ENCODE measurements around the gene FGD5.

The FGD5 gene

DNA sequence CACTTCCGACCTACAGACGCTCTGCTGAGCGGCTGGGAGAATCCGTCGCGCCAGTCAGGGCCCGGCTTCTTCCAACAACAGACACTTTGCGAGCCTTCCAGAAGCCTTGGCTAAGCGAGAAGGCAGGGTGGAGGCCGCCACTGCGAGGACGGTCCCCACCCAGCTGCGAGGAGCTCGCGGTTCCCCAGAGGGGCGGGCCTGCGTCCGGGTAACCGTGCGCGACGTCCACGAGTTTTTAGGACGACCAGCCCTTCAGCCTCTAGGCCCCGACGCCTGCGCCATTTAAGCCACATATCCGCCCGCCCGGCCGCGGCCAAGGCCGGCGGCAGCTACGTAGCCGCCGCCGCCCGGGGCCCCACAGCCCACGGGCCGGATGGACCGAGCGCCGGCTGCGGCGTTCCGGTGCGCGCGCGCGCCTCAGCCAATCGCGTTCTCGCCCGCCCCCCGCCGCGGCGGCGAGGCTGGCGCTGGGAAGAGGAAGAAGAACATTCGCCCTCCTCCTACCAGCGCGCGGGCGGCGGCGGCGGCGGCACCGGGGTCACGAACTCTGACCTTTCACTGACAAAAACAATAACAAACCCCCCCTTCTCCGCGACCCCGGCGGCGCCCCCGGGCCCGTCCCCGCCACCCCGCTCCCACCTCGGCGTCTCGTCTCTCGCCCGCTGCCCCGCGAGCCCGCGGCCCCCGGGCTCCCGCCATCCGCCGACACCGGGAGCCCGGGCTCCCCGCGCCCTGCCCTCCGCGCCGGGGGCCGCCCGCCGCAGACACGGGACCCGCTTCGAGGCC is 128.5 kb downstream of the FGD5 start, which contains the start of gene NR2C2:
Gene NR2C2, plus strand, starts transcription at position 484 of the 786 bp plus-strand sequence. CDS start 56,332 bp downstream, outside the sequence.
- Histone ChIP-seq H3K4me1 (ENCODE audit: control insufficient read depth, insufficient read depth, low read length) (peaks cover 22% of the 10 kb centered on the region), H3K9ac (ENCODE audit: low read length) (peak within 1 kb of the TSS; percentile 95), H3K9me3 (ENCODE audit: control insufficient read depth, low read length) (no peaks in the 10 kb centered on the region), H3K4me3 (ENCODE audit: low read length) (peak within 1 kb of the TSS; percentile 81), H3K27me3 (ENCODE audit: control insufficient read depth, insufficient read depth, low read length) (no peaks in the 10 kb centered on the region), H3K36me3 (ENCODE audit: control insufficient read depth, insufficient read depth, low read length) (no peaks in the 10 kb centered on the region)

DNA sequence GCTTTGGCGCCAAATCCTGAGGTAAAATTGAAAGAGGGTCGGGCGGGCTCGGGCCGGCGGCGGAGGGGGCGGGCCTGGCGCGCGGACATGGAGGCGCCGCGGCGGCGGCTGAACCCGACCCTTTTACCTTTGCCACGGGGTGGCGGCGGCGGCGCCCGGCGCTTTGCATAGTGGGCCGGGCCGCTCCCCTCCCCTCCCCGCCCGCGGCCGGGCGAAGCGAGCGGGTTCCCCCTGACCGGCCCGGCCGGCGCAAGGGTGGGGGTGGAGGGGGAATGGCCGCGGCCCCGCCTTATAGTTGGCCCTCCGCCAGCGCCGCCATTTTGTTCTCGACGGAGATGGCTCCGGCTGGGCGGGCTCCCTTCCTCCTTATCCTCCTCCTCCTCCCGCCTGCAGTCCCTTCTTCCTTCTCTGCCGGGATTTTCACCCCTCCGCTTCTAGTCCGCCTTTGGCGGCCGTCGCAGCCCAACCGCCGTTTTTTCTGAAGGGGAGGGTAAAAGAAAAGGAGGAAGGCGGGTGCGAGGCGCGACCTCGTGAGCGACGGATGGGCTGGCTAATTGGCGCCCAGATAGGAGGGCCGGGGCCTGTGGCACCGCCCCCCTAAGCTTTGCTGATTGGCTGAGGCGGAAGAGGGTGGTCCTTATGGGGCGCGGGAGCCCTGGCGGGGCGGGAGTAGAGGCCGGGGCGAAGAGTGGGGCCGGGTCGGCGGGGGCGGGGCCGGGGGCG is 129.3 kb downstream of the FGD5 start:
- Histone ChIP-seq H3K9me3 (ENCODE audit: control insufficient read depth, low read length) (no peaks in the 10 kb centered on the region), H3K4me1 (ENCODE audit: control insufficient read depth, insufficient read depth, low read length) (peaks cover 22% of the 10 kb centered on the region), H3K36me3 (ENCODE audit: control insufficient read depth, insufficient read depth, low read length) (no peaks in the 10 kb centered on the region), H3K4me3 (ENCODE audit: low read length) (peak overlapping the region; percentile 43), H3K9ac (ENCODE audit: low read length) (peak overlapping the region; percentile 89), H3K27me3 (ENCODE audit: control insufficient read depth, insufficient read depth, low read length) (no peaks in the 10 kb centered on the region)

DNA sequence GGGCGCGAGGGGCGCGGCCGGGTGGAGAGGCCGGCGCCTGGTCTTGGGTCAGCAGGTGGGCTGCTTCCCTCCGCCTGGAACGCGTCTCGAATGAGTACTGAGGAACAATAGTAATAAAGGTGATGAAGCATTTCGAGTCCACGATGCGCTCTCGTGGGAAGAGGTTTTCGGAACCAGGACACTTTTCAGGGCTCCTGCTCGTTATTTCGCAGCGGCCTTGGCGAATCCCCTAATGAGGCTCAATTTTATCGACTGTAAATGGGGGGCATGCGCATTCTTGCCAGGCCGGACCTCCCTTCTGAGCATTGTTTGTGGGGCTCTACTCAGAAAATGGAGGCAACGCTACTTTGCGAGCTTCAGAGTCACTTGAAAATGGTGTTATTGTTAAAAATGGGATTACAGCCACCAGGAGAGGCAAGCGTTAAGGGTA is 129.9 kb downstream of the FGD5 start:
- peaks cover 21% of the 10 kb centered on the region for H3K4me1 ChIP-seq (ENCODE audit: control insufficient read depth, insufficient read depth, low read length)
- no peaks in the 10 kb centered on the region for H3K36me3 ChIP-seq (ENCODE audit: control insufficient read depth, insufficient read depth, low read length)
- no peaks in the 10 kb centered on the region for H3K27me3 ChIP-seq (ENCODE audit: control insufficient read depth, insufficient read depth, low read length)
- no peaks in the 10 kb centered on the region for H3K9me3 ChIP-seq (ENCODE audit: control insufficient read depth, low read length)
- peak overlapping the region; percentile 69 for H3K9ac ChIP-seq (ENCODE audit: low read length)
- H3K4me3 ChIP-seq (ENCODE audit: low read length) = peak overlapping the region; percentile 65

DNA sequence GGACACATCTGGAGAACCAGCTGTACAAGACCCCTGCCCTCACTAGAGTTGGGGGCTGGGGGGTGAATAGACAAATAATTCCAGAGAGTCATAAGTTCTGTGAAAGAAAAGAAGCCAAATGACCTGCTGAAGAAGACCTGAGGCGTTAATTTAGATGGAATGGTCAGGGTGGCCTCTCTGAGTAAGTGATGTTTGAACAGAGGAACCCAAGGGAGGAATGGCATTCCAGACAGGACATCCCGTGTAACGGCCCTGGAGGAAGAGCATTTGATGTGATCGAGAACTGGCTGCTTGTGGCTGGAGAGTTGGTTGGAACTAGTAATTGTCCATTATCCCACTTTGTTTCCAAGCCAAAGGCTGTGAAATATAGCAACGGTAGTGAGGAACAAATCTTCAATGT is 130.4 kb downstream of the FGD5 start:
- peaks cover 16% of the 10 kb centered on the region for H3K4me1 ChIP-seq (ENCODE audit: control insufficient read depth, insufficient read depth, low read length)
- H3K9ac ChIP-seq (ENCODE audit: low read length) = peak overlapping the region; percentile 69
- H3K36me3 ChIP-seq (ENCODE audit: control insufficient read depth, insufficient read depth, low read length) = no peaks in the 10 kb centered on the region
- peak overlapping the region; percentile 65 for H3K4me3 ChIP-seq (ENCODE audit: low read length)
- no peaks in the 10 kb centered on the region for H3K9me3 ChIP-seq (ENCODE audit: control insufficient read depth, low read length)
- no peaks in the 10 kb centered on the region for H3K27me3 ChIP-seq (ENCODE audit: control insufficient read depth, insufficient read depth, low read length)

DNA sequence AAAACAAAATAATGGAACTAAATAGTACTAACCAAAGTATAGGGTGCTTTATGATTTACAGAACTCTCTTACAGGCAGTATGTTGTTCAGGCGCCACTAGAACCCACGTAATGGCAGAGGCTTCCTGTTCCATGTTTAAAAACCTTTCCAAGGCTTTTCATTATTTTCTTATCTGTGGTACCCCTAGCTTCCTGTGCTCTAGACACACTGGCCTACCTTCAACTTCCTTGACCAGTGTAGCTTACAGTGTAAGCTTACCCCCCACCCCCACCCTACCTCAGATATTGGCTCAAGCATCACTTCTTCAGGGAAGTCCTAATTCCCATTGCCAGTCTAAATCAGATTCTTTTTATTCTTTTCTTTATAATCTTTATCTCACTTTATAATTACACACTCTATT is 131.5 kb downstream of the FGD5 start:
- Histone ChIP-seq H3K4me1 (ENCODE audit: control insufficient read depth, insufficient read depth, low read length) (peaks cover 16% of the 10 kb centered on the region), H3K4me3 (ENCODE audit: low read length) (no peak overlapping the region), H3K9ac (ENCODE audit: low read length) (no peak overlapping the region), H3K27me3 (ENCODE audit: control insufficient read depth, insufficient read depth, low read length) (no peaks in the 10 kb centered on the region), H3K36me3 (ENCODE audit: control insufficient read depth, insufficient read depth, low read length) (no peaks in the 10 kb centered on the region), H3K9me3 (ENCODE audit: control insufficient read depth, low read length) (no peaks in the 10 kb centered on the region)

DNA sequence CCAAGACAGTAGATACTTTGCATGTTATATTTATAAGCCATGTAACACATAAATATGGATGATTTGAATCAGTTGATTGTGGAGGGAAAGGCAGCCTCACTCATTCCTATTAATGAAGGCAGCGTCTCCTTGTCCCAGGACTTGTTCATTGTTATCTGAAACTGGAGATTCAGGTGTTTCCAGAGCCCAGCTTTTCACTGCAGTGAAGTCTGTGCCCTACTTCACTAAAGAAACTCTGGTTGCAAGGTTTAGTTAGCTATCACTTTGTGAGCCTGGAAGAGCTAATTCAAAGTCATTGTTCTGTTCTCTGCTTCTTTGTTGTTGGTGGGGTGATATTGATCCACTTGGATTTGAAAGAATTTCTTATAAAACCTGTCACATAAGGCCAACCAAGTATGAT is 138.4 kb downstream of the FGD5 start:
- no peaks in the 10 kb centered on the region for H3K36me3 ChIP-seq (ENCODE audit: control insufficient read depth, insufficient read depth, low read length)
- peaks cover 24% of the 10 kb centered on the region for H3K4me1 ChIP-seq (ENCODE audit: control insufficient read depth, insufficient read depth, low read length)
- no peak overlapping the region for H3K4me3 ChIP-seq (ENCODE audit: low read length)
- no peaks in the 10 kb centered on the region for H3K9me3 ChIP-seq (ENCODE audit: control insufficient read depth, low read length)
- no peak overlapping the region for H3K9ac ChIP-seq (ENCODE audit: low read length)
- H3K27me3 ChIP-seq (ENCODE audit: control insufficient read depth, insufficient read depth, low read length) = no peaks in the 10 kb centered on the region

DNA sequence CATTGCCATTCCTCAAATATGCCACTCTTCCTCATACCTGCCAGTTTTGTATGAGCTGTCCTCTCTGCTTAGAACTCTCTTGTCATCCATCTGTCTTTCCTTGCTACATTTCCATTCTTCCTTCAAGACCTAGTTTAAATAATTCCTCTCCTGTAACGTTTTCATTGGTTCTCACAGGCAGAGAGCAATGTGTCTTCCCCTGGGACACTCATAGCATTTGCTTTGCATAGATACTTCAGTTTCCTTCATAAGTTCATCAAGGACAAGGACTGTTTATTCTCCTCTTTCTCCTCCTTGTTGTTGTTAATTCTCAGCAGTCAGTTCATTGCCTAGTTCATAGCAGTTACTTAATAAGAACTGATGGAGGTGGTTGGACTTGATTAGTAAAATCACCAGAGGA is 139.2 kb downstream of the FGD5 start:
- Histone ChIP-seq H3K27me3 (ENCODE audit: control insufficient read depth, insufficient read depth, low read length) (no peaks in the 10 kb centered on the region), H3K4me1 (ENCODE audit: control insufficient read depth, insufficient read depth, low read length) (peaks cover 21% of the 10 kb centered on the region), H3K4me3 (ENCODE audit: low read length) (no peak overlapping the region), H3K9ac (ENCODE audit: low read length) (no peak overlapping the region), H3K9me3 (ENCODE audit: control insufficient read depth, low read length) (no peaks in the 10 kb centered on the region), H3K36me3 (ENCODE audit: control insufficient read depth, insufficient read depth, low read length) (no peaks in the 10 kb centered on the region)

DNA sequence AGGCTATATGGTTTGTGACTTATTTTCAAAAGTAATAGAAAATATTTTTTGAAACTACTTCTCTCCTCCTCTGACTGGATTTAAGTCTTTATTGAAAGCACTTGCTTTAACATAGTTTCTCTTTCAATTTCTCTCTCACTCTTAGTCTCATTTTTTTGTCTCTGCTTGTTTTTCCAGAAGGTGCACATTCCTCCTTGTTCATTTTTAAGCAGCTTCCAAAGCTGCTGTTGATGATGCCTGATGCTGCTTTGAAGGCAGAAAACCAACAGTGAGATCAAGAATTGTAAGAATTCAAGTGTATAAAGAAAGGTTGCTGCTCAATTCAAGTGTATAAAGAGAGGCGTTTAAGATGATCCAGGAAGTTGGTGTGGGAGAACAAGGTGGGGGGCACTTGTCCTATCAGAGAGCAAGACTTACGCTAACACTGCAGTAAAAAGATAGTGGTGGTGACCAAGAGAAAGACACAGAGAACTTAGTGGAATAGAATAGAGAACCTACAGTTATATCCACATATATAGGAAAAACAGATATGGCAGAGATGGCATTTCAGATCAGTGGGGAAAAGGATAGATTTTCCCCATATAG is 140.7 kb downstream of the FGD5 start:
- no peaks in the 10 kb centered on the region for H3K27me3 ChIP-seq (ENCODE audit: control insufficient read depth, insufficient read depth, low read length)
- H3K4me3 ChIP-seq (ENCODE audit: low read length) = no peak overlapping the region
- no peaks in the 10 kb centered on the region for H3K9me3 ChIP-seq (ENCODE audit: control insufficient read depth, low read length)
- H3K4me1 ChIP-seq (ENCODE audit: control insufficient read depth, insufficient read depth, low read length) = peaks cover 16% of the 10 kb centered on the region
- no peaks in the 10 kb centered on the region for H3K36me3 ChIP-seq (ENCODE audit: control insufficient read depth, insufficient read depth, low read length)
- H3K9ac ChIP-seq (ENCODE audit: low read length) = peak overlapping the region; percentile 8

DNA sequence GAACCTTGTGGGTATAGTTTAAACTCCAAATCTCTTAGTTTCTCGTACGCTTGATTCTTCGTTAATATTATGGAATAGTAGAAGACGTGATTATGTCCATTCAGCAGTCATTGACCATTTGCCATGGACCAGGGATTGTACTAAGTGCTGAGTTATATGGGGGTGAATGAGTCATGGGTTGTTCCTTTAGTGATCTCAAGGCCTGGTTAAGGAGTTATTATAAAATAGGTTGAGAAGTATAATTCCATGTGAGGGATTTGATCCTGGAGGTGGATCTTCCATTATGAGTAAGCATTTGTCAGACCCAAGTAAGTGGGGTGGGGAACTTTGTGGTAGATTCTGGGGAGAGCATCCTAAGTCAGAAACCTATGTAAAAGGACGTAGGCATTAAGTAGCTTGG is 144.0 kb downstream of the FGD5 start:
- no peaks in the 10 kb centered on the region for H3K9me3 ChIP-seq (ENCODE audit: control insufficient read depth, low read length)
- H3K4me3 ChIP-seq (ENCODE audit: low read length) = no peak overlapping the region
- H3K9ac ChIP-seq (ENCODE audit: low read length) = no peak overlapping the region
- peaks cover 3% of the 10 kb centered on the region for H3K4me1 ChIP-seq (ENCODE audit: control insufficient read depth, insufficient read depth, low read length)
- H3K27me3 ChIP-seq (ENCODE audit: control insufficient read depth, insufficient read depth, low read length) = no peaks in the 10 kb centered on the region
- no peaks in the 10 kb centered on the region for H3K36me3 ChIP-seq (ENCODE audit: control insufficient read depth, insufficient read depth, low read length)

DNA sequence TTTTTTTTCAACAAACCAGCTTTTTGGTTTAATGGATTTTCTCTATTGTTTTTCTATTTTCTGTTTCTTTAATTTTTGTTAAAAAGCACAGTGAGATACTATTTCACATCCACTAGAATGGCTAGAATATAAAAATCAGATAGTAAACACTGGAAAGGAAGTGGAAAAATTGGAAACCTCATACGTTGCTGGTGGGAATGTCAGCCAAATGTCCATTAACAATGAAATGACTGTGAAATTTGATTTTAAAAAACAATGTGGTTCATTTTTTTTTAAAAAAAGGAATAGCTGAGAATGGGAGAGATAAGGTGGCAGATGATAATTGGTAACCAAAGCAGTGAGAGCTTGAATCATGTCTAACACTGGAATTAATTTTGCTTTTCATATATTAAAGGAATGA is 148.5 kb downstream of the FGD5 start:
- Histone ChIP-seq H3K36me3 (ENCODE audit: control insufficient read depth, insufficient read depth, low read length) (no peaks in the 10 kb centered on the region), H3K27me3 (ENCODE audit: control insufficient read depth, insufficient read depth, low read length) (no peaks in the 10 kb centered on the region), H3K4me1 (ENCODE audit: control insufficient read depth, insufficient read depth, low read length) (no peaks in the 10 kb centered on the region), H3K9ac (ENCODE audit: low read length) (no peak overlapping the region), H3K4me3 (ENCODE audit: low read length) (no peak overlapping the region), H3K9me3 (ENCODE audit: control insufficient read depth, low read length) (no peaks in the 10 kb centered on the region)

DNA sequence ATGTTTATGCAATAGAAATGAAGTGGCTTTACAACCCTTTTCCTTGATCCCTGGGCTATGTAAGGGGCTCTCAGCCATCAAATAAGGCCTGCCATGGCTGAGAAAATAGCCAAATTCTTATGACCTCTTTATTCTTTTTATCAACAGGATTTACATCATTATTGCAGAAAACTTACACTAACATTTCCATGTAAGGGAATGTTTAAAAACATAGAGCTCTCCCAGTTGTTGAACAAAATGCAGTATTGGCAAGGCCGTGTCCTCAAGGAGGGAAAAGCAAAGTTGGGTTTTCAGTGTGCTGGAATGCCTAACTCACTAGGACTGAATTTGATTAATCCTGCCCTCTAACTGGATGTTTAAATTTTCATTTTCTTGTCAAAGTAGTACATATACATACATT is 150.9 kb downstream of the FGD5 start:
- no peak overlapping the region for H3K4me3 ChIP-seq (ENCODE audit: low read length)
- H3K9ac ChIP-seq (ENCODE audit: low read length) = no peak overlapping the region
- no peaks in the 10 kb centered on the region for H3K4me1 ChIP-seq (ENCODE audit: control insufficient read depth, insufficient read depth, low read length)
- no peaks in the 10 kb centered on the region for H3K27me3 ChIP-seq (ENCODE audit: control insufficient read depth, insufficient read depth, low read length)
- H3K9me3 ChIP-seq (ENCODE audit: control insufficient read depth, low read length) = no peaks in the 10 kb centered on the region
- no peaks in the 10 kb centered on the region for H3K36me3 ChIP-seq (ENCODE audit: control insufficient read depth, insufficient read depth, low read length)

DNA sequence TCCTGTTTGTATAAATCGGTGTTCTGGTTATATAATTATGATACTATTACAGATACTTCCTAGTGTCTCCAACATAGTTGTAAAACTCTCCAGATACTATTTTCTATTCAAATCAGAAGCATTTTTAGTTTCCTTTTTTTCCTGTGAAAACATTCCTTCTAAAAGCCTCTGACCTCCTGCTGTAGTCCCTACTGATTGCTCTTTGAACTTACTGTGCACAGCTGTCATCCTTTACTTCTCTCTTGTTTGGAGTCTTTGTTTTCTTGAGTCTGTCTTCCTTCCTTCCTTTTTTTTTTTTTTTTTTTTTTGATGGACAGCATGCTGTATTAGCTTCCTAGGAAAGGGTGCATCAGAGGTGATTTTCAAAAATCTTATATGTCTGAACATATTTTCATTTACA is 157.6 kb downstream of the FGD5 start:
- Histone ChIP-seq H3K9me3 (ENCODE audit: control insufficient read depth, low read length) (no peaks in the 10 kb centered on the region), H3K36me3 (ENCODE audit: control insufficient read depth, insufficient read depth, low read length) (no peaks in the 10 kb centered on the region), H3K27me3 (ENCODE audit: control insufficient read depth, insufficient read depth, low read length) (no peaks in the 10 kb centered on the region), H3K4me3 (ENCODE audit: low read length) (no peak overlapping the region), H3K9ac (ENCODE audit: low read length) (no peak overlapping the region), H3K4me1 (ENCODE audit: control insufficient read depth, insufficient read depth, low read length) (no peaks in the 10 kb centered on the region)

Measured in mucosa of stomach (tissue), 1 donor.